Measurements from ENCODE around the gene CGREF1. TPM values are rescaled to one million over a fixed set of nuclear protein-coding genes. Genes with fewer than 3 reads are reported as not detected.
"Not testable (repeated sequence)": the region's sequence is repeated elsewhere in the genome, so short reads cannot be mapped to it uniquely, and the experiment has no call there.

Gene CGREF1
- total and polyA plus RNA-seq, 9 donors, result 0.76 to 6.7 (median 2.2) TPM

DNA sequence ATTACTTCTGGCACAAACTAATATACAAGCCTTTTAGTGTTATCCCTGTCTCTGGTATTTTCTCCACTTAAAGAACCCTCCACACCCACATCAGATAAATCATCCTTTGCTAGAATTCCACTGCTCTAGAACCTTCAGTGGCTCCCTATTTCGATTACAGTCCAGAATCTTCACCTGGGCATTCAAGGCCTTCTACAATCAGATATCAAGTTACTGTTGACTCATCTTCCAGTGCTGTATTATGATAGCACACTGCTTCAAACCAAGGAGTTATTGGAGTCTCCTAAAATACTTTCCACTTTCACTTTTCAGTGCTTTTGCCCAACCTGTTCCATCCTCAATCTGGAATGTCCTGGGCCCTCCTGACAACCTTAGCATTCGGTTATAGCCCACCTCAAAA lies 3.4 kb downstream of the CGREF1 start:
- Histone ChIP-seq H3K27ac (ENCODE audit: low read length) (no peak overlapping the region), H3K36me3 (ENCODE audit: control insufficient read depth, insufficient read depth, low read length) (no peaks in the 10 kb centered on the region), H3K9me3 (replicated peaks; ENCODE audit: control insufficient read depth, low read depth, low read length) (no peaks in the 10 kb centered on the region), H3K4me3 (ENCODE audit: low read length) (no peak overlapping the region), H3K27me3 (ENCODE audit: control insufficient read depth, insufficient read depth, low read length) (peaks cover 32% of the 10 kb centered on the region), H3K4me1 (ENCODE audit: control insufficient read depth, insufficient read depth, low read length) (peaks cover 8% of the 10 kb centered on the region)
- 63% methylated on average over 2 of the region's 2 CpGs for WGBS (ENCODE audit: insufficient coverage)
- no peak for DNase-seq

DNA sequence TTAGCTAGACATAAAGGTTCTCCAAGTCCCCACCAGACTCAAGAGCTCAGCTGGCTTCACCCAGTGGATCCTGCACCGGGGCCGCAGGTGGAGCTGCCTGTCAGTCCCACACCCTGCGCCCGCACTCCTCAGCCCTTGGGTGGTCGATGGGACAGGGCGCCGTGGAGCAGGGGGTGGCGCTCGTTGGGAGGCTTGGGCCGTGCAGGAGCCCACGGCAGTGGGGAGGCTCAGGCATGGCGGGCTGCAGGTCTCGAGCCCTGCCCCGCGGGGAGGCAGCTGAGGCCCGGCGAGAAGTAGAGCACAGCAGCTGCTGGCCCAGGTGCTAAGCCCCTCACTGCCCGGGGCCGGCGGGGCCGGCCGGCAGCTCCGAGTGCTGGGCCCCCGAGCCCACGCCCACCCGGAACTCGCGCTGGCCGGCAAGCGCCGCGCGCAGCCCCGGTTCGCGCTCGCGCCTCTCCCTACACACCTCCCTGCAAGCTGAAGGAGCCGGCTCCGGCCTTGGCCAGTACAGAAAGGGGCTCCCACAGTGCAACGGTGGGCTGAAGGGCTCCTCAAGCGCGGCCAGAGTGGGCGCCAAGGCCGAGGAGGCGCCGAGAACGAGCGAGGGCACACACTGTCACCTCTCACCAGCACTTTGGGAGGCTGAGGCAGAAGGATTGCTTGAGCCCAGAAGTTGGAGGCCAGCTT lies 7.4 kb downstream of the CGREF1 start:
- H3K4me3 ChIP-seq (ENCODE audit: low read length); H3K27ac ChIP-seq (ENCODE audit: low read length); H3K9me3 ChIP-seq (replicated peaks; ENCODE audit: control insufficient read depth, low read depth, low read length); H3K27me3 ChIP-seq (ENCODE audit: control insufficient read depth, insufficient read depth, low read length); H3K36me3 ChIP-seq (ENCODE audit: control insufficient read depth, insufficient read depth, low read length); H3K4me1 ChIP-seq (ENCODE audit: control insufficient read depth, insufficient read depth, low read length); DNase-seq: not testable (repeated sequence)
- whole genome bisulfite sequencing (ENCODE audit: insufficient coverage), result 92% methylated on average over 40 of the region's 49 CpGs

DNA sequence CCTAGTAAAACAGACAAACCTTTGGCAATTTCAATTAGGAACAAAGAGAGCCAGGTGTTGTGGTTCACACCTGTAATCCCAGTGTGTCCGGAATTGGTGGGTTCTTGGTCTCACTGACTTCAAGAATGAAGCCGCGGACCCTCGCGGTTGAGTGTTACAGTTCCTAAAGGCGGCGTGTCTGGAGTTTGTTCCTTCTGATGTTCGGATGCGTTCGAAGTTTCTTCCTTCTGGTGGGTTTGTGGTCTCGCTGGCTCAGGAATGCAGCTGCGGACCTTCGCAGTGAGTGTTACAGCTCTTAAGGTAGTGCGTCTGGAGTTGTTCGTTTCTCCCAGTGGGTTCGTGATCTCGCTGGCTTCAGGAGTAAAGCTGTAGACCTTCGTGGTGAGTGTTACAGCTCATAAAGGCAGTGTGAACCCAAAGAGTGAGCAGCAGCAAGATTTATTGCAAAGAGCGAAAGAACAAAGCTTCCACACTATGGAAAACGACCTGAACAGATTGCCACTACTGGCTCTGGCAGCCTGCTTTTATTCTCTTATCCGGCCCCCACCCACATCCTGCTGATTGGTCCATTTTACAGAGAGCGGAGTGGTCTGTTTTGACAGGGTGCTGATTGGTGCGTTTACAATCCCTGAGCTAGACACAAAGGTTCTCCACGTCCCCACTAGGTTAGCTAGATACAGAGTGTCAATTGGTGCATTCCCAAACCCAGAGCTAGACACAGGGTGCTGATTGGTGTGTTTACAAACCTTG lies 8.2 kb downstream of the CGREF1 start:
- 67% methylated on average over 19 of the region's 24 CpGs for WGBS (ENCODE audit: insufficient coverage)
- not testable (repeated sequence) for H3K27ac ChIP-seq (ENCODE audit: low read length); DNase-seq; H3K27me3 ChIP-seq (ENCODE audit: control insufficient read depth, insufficient read depth, low read length); H3K36me3 ChIP-seq (ENCODE audit: control insufficient read depth, insufficient read depth, low read length); H3K9me3 ChIP-seq (replicated peaks; ENCODE audit: control insufficient read depth, low read depth, low read length); H3K4me3 ChIP-seq (ENCODE audit: low read length); H3K4me1 ChIP-seq (ENCODE audit: control insufficient read depth, insufficient read depth, low read length)

DNA sequence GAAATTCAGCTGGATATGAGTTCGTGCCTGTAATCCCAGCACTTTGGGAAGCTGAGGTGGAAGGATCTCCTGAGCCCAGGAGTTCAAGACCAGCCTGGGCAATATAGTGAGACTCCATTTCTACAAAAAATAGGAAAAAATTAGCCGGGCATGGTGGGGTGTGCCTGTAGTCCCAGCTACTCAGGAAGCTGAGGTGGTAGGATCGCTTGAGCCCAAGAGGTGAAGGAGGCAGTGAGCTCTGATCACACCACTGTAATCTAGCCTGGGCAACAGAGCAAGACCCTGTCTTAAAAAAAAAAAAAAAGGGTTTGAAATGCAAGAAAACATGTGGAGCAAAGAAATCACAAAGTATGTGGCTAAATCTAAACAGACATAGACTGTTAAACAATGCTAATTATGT lies 9.8 kb downstream of the CGREF1 start:
- DNase-seq, result no peak
- Histone ChIP-seq H3K4me3 (ENCODE audit: low read length) (no peak overlapping the region), H3K27me3 (ENCODE audit: control insufficient read depth, insufficient read depth, low read length) (no peaks in the 10 kb centered on the region), H3K36me3 (ENCODE audit: control insufficient read depth, insufficient read depth, low read length) (no peaks in the 10 kb centered on the region), H3K9me3 (replicated peaks; ENCODE audit: control insufficient read depth, low read depth, low read length) (no peaks in the 10 kb centered on the region), H3K27ac (ENCODE audit: low read length) (no peak overlapping the region), H3K4me1 (ENCODE audit: control insufficient read depth, insufficient read depth, low read length) (no peaks in the 10 kb centered on the region)
- WGBS (ENCODE audit: insufficient coverage), result 80% methylated on average over 1 of the region's 3 CpGs

DNA sequence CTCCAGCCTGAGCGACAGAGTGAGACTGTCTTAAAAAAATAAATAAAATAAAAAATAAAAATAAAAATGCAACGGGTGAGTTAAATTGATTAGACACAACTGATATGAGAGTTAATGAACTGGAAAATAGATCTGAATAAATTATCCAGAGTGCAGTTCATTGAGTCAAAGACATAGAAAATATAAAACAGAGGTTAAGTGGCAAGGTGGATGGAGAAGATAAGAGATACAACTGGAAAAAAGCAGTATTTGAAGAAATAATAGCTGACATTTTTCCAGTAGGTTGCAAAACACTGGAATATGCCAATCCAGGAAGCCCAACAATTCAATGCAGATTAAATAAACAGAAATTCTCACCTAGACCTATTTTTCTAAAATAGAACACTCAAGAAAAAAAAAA lies 10.7 kb downstream of the CGREF1 start:
- no CpG with 5 or more reads among the region's 2 CpGs for WGBS (ENCODE audit: insufficient coverage)
- no peaks in the 10 kb centered on the region for H3K4me1 ChIP-seq (ENCODE audit: control insufficient read depth, insufficient read depth, low read length)
- no peak for DNase-seq
- no peaks in the 10 kb centered on the region for H3K27me3 ChIP-seq (ENCODE audit: control insufficient read depth, insufficient read depth, low read length)
- no peak overlapping the region for H3K4me3 ChIP-seq (ENCODE audit: low read length)
- no peaks in the 10 kb centered on the region for H3K9me3 ChIP-seq (replicated peaks; ENCODE audit: control insufficient read depth, low read depth, low read length)
- H3K36me3 ChIP-seq (ENCODE audit: control insufficient read depth, insufficient read depth, low read length), result no peaks in the 10 kb centered on the region
- H3K27ac ChIP-seq (ENCODE audit: low read length), result no peak overlapping the region

DNA sequence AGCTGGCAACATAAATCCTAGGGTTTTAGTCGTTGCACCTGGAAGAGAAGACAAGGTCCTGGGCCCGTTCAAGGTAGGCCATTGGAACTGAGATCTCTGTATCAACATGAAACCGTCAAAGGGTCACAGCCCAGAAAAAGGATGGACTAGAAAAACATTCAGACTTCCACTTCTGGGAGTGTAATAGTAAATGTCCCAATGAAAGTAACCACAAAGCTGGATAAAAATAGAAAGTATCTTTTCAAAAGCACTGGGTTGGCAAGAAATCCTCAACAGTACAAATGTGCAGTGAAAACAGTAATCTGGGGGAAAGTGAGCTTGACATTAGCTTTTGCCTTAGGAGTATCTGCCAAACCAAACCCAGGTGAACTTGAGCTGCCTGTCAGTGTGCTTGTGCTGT lies 12.9 kb downstream of the CGREF1 start:
- no CpG with 5 or more reads among the region's 3 CpGs for WGBS (ENCODE audit: insufficient coverage)
- Histone ChIP-seq H3K27me3 (ENCODE audit: control insufficient read depth, insufficient read depth, low read length) (no peaks in the 10 kb centered on the region), H3K4me1 (ENCODE audit: control insufficient read depth, insufficient read depth, low read length) (no peaks in the 10 kb centered on the region), H3K36me3 (ENCODE audit: control insufficient read depth, insufficient read depth, low read length) (no peaks in the 10 kb centered on the region), H3K4me3 (ENCODE audit: low read length) (no peak overlapping the region), H3K9me3 (replicated peaks; ENCODE audit: control insufficient read depth, low read depth, low read length) (no peaks in the 10 kb centered on the region), H3K27ac (ENCODE audit: low read length) (no peak overlapping the region)
- no peak for DNase-seq

DNA sequence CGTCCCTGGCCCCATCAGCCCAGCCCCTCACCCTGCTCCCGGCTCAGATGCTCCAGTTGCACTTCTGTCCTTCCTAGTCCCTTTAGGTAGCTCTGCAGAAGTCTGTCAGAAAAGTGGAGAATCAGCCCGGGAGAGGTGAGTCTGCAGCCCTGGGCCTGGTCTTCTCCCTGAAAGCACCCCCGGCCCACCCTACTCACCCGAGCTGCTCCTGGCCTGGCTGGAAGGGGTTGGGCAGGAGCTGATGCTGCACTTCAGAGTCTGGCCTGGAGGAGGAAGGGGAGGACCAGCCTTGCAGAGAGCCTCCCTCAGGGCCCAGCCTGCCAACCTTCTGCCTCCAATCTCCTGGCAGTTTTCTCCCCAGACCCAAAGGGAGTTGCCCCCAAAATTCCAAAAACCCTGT lies 16.6 kb downstream of the CGREF1 start:
- 59% methylated on average over 2 of the region's 5 CpGs for WGBS (ENCODE audit: insufficient coverage)
- no peak overlapping the region for H3K27ac ChIP-seq (ENCODE audit: low read length)
- no peaks in the 10 kb centered on the region for H3K4me1 ChIP-seq (ENCODE audit: control insufficient read depth, insufficient read depth, low read length)
- no peaks in the 10 kb centered on the region for H3K36me3 ChIP-seq (ENCODE audit: control insufficient read depth, insufficient read depth, low read length)
- H3K4me3 ChIP-seq (ENCODE audit: low read length), result no peak overlapping the region
- DNase-seq, result no peak
- no peaks in the 10 kb centered on the region for H3K9me3 ChIP-seq (replicated peaks; ENCODE audit: control insufficient read depth, low read depth, low read length)
- H3K27me3 ChIP-seq (ENCODE audit: control insufficient read depth, insufficient read depth, low read length), result no peaks in the 10 kb centered on the region

DNA sequence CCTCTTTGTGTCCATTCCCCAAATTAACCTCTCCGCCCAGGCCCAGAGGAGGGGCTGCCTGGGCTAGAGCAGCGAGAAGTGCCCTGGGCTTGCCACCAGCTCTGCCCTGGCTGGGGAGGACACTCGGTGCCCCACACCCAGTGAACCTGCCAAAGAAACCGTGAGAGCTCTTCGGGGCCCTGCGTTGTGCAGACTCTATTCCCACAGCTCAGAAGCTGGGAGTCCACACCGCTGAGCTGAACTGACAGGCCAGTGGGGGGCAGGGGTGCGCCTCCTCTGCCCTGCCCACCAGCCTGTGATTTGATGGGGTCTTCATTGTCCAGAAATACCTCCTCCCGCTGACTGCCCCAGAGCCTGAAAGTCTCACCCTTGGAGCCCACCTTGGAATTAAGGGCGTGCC lies 18.9 kb downstream of the CGREF1 start:
- 72% methylated on average over 9 of the region's 10 CpGs for WGBS (ENCODE audit: insufficient coverage)
- H3K4me1 ChIP-seq (ENCODE audit: control insufficient read depth, insufficient read depth, low read length), result peaks cover 10% of the 10 kb centered on the region
- H3K27ac ChIP-seq (ENCODE audit: low read length), result no peak overlapping the region
- H3K4me3 ChIP-seq (ENCODE audit: low read length), result no peak overlapping the region
- H3K36me3 ChIP-seq (ENCODE audit: control insufficient read depth, insufficient read depth, low read length), result no peaks in the 10 kb centered on the region
- H3K9me3 ChIP-seq (replicated peaks; ENCODE audit: control insufficient read depth, low read depth, low read length), result no peaks in the 10 kb centered on the region
- H3K27me3 ChIP-seq (ENCODE audit: control insufficient read depth, insufficient read depth, low read length), result no peaks in the 10 kb centered on the region
- no peak for DNase-seq

DNA sequence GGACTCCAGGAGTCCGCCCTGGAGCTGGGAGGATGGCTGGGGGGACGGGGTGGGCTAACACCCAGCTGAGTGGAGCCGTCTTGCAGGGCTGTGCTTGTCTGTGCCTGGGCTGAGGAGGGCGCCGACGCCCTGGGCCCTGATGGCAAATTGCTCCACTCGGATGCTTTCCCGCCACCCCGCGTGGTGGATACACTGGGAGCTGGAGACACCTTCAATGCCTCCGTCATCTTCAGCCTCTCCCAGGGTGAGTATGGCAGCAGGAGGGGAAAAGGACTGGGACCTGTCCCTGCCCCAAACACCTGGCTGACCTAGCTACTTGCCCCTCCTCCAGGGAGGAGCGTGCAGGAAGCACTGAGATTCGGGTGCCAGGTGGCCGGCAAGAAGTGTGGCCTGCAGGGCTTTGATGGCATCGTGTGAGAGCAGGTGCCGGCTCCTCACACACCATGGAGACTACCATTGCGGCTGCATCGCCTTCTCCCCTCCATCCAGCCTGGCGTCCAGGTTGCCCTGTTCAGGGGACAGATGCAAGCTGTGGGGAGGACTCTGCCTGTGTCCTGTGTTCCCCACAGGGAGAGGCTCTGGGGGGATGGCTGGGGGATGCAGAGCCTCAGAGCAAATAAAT lies 19.5 kb downstream of the CGREF1 start:
- Histone ChIP-seq H3K4me3 (ENCODE audit: low read length) (no peak overlapping the region), H3K9me3 (replicated peaks; ENCODE audit: control insufficient read depth, low read depth, low read length) (no peaks in the 10 kb centered on the region), H3K27me3 (ENCODE audit: control insufficient read depth, insufficient read depth, low read length) (no peaks in the 10 kb centered on the region), H3K4me1 (ENCODE audit: control insufficient read depth, insufficient read depth, low read length) (peaks cover 10% of the 10 kb centered on the region), H3K27ac (ENCODE audit: low read length) (no peak overlapping the region), H3K36me3 (ENCODE audit: control insufficient read depth, insufficient read depth, low read length) (no peaks in the 10 kb centered on the region)
- no peak for DNase-seq
- 83% methylated on average over 13 of the region's 19 CpGs for WGBS (ENCODE audit: insufficient coverage)

DNA sequence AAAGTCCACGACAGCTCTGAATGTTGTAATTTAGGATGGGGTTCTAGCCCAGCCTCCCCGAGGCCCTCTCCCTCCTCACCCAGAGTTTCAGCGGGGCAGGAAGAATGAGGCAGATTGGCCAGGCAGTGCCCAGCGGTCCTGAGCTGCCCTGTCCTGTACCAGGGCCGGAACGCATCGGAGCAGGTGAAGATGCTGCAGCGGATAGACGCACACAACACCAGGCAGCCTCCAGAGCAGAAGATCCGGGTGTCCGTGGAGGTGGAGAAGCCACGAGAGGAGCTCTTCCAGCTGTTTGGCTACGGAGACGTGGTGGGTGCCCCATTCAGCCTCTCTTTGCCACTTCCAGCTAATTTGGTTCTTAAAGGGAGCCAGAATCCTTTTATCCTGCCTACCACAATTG lies 21.6 kb downstream of the CGREF1 start:
- no peak for DNase-seq
- Histone ChIP-seq H3K9me3 (replicated peaks; ENCODE audit: control insufficient read depth, low read depth, low read length) (no peaks in the 10 kb centered on the region), H3K36me3 (ENCODE audit: control insufficient read depth, insufficient read depth, low read length) (no peaks in the 10 kb centered on the region), H3K4me1 (ENCODE audit: control insufficient read depth, insufficient read depth, low read length) (peaks cover 10% of the 10 kb centered on the region), H3K27me3 (ENCODE audit: control insufficient read depth, insufficient read depth, low read length) (no peaks in the 10 kb centered on the region), H3K4me3 (ENCODE audit: low read length) (no peak overlapping the region), H3K27ac (ENCODE audit: low read length) (no peak overlapping the region)
- 89% methylated on average over 11 of the region's 14 CpGs for WGBS (ENCODE audit: insufficient coverage)

Data from muscle of leg (tissue), 11 donors.